K562 (cell line): ENCODE data around the gene DAD1. TPM values are rescaled to one million over a fixed set of nuclear protein-coding genes. Genes with fewer than 3 reads are reported as not detected.

Source experiments
- ASH1L ChIP-seq: fragments of 450-650 bp; IDR thresholded peaks from 2 replicates; pipeline ENCODE4 v1.6.1; 2018; ENCODE audit warnings: borderline replicate concordance, mild to moderate bottlenecking, low read depth; ENCODE audit not compliant: partially characterized antibody
- CBX5 ChIP-seq: IDR thresholded peaks from 2 replicates; pipeline ENCODE4 v1.6.1; 2014; ENCODE audit warnings: low read depth, borderline replicate concordance
- CSDE1 ChIP-seq, 2 experiments: fragments of 450-650 bp; IDR thresholded peaks; 2 replicates each; pipeline ENCODE4 v1.6.1; 2016; ENCODE audit warnings: mild to moderate bottlenecking in 1 of 2
- GABPA ChIP-seq: fragments of 200-800 bp; sonication (Bioruptor generic); conservative IDR thresholded peaks from 2 replicates; pipeline ENCODE4 v1.6.1; 2016; ENCODE audit warnings: low read depth, missing genetic modification characterization, missing compliant biosample characterization
- GTF3C2 ChIP-seq: IDR thresholded peaks from 3 replicates; pipeline ENCODE4 v1.6.1; 2011; ENCODE audit warnings: borderline replicate concordance, mild to moderate bottlenecking, moderate library complexity; ENCODE audit not compliant: insufficient read length; ENCODE audit errors: extremely low read depth
- HNRNPL ChIP-seq: fragments of 200-400 bp; formaldehyde crosslinking; IDR thresholded peaks from 2 replicates; pipeline ENCODE4 v1.6.1; 2017; ENCODE audit warnings: low read depth, mild to moderate bottlenecking, low read length
- KDM1A ChIP-seq, 2 experiments: fragments of 450-650 bp; IDR thresholded peaks; 2 replicates each; pipeline ENCODE4 v1.6.1; 2016; ENCODE audit warnings: mild to moderate bottlenecking in 2 of 2
- KLF1 ChIP-seq: fragments of 450-650 bp; IDR thresholded peaks from 2 replicates; pipeline ENCODE4 v1.6.1; 2016; ENCODE audit warnings: missing genetic modification characterization, missing compliant biosample characterization
- MAFF ChIP-seq: IDR thresholded peaks from 2 replicates; pipeline ENCODE4 v1.6.1; 2012; ENCODE audit warnings: low read length, improper control_type of control experiment
- MBD1 ChIP-seq: fragments of 250-450 bp; sonication (Bioruptor Pico); IDR thresholded peaks from 2 replicates; pipeline ENCODE4 v1.8.0; 2022; ENCODE audit warnings: inconsistent platforms
- MCM3 ChIP-seq: fragments of 450-650 bp; IDR thresholded peaks from 2 replicates; pipeline ENCODE4 v1.6.1; 2016
- MED1 ChIP-seq: sonication (generic); formaldehyde crosslinking; IDR thresholded peaks from 2 replicates; pipeline ENCODE4 v1.8.1; 2023; ENCODE audit warnings: missing genetic modification reagents, borderline replicate concordance
- NCOA2 ChIP-seq, 2 experiments: fragments of 450-650 bp; IDR thresholded peaks; 2 replicates each; pipeline ENCODE4 v1.6.1; 2018; ENCODE audit warnings: mild to moderate bottlenecking in 2 of 2, moderate library complexity in 1 of 2; ENCODE audit not compliant: partially characterized antibody in 2 of 2
- PHB ChIP-seq: fragments of 250-450 bp; sonication (Bioruptor Pico); IDR thresholded peaks from 2 replicates; pipeline ENCODE4 v1.5.0; 2021
- PRPF4 ChIP-seq: fragments of 200-400 bp; formaldehyde crosslinking; IDR thresholded peaks from one replicate; pipeline ENCODE4 v1.6.1; 2017; ENCODE audit warnings: low read length, low read depth, mild to moderate bottlenecking; ENCODE audit not compliant: insufficient read depth, poor library complexity, severe bottlenecking
- RBM15 ChIP-seq: fragments of 200-400 bp; formaldehyde crosslinking; IDR thresholded peaks from 2 replicates; pipeline ENCODE4 v1.6.1; 2018; ENCODE audit warnings: mild to moderate bottlenecking, low read length, moderate library complexity; ENCODE audit not compliant: insufficient read depth
- TARDBP ChIP-seq: fragments of 450-650 bp; IDR thresholded peaks from 2 replicates; pipeline ENCODE4 v1.6.1; 2016
- WHSC1 ChIP-seq: IDR thresholded peaks from one replicate; pipeline ENCODE4 v1.6.1; 2012; ENCODE audit warnings: low read length, control low read depth, inconsistent platforms
- ZBED1 ChIP-seq: IDR thresholded peaks from 2 replicates; pipeline ENCODE4 v1.6.1; 2014
- ZC3H8 ChIP-seq: fragments of 450-650 bp; IDR thresholded peaks from 2 replicates; pipeline ENCODE4 v1.6.1; 2017
- ZFPM2 ChIP-seq: fragments of 250-450 bp; sonication (Bioruptor Pico); IDR thresholded peaks from 2 replicates; pipeline ENCODE4 v1.5.1; 2022; ENCODE audit warnings: mild to moderate bottlenecking
- ZNF175 ChIP-seq: fragments of 200-800 bp; sonication (Bioruptor generic); IDR thresholded peaks from 2 replicates; pipeline ENCODE4 v1.6.1; 2016; ENCODE audit warnings: low read depth, mild to moderate bottlenecking, missing genetic modification characterization, missing compliant biosample characterization
- ZNF224 ChIP-seq: sonication (generic); formaldehyde crosslinking; IDR thresholded peaks from 2 replicates; pipeline ENCODE4 v1.8.0; 2022; ENCODE audit warnings: mild to moderate bottlenecking, missing genetic modification reagents
- ZNF253 ChIP-seq: fragments of 250-450 bp; sonication (Bioruptor Pico); conservative IDR thresholded peaks from 2 replicates; pipeline ENCODE4 v1.6.1; 2021; ENCODE audit warnings: mild to moderate bottlenecking
- ZNF384 ChIP-seq: IDR thresholded peaks from 2 replicates; pipeline ENCODE4 v1.6.1; 2012; ENCODE audit warnings: low read depth, low read length, improper control_type of control experiment
- ZNF707 ChIP-seq: fragments of 250-450 bp; sonication (Bioruptor Pico); conservative IDR thresholded peaks from 2 replicates; pipeline ENCODE4 v1.8.0; 2022; ENCODE audit warnings: inconsistent platforms, mild to moderate bottlenecking, moderate library complexity
- ZNF766 ChIP-seq: fragments of 200-800 bp; sonication (Bioruptor generic); conservative IDR thresholded peaks from 2 replicates; pipeline ENCODE4 v1.6.1; 2016; ENCODE audit warnings: missing genetic modification characterization, missing compliant biosample characterization
- polyA plus RNA-seq, 8 experiments: library from polyadenylated mRNA; depleted of rRNA in 4 of 8; stranded (reverse) in 5 of 8; unstranded in 3 of 8; fragments of >200 nt; fragmentation: Nextera tagmentation in 2 of 8; fragmentation: Illumina TruSeq in 1 of 8; extraction: Ambion mirVana in 2 of 8; extraction: Trizol in 1 of 8; gene quantifications; 2 replicates each; pipeline versions ENCODE4 v1.2.1 to v1.2.3, GENCODE V29; 2011 to 2014; ENCODE audit warnings: inconsistent platforms in 1 of 8, missing spikeins in 1 of 8
- total RNA-seq, 7 experiments: library from RNA; depleted of rRNA in 6 of 7; stranded (reverse); fragments of >200 nt in 6 of 7; fragmentation: Illumina TruSeq in 2 of 7; extraction: Trizol in 2 of 7; gene quantifications; 2 replicates each; pipeline versions ENCODE4 v1.2.1 to v1.2.3, GENCODE V29; 2011 to 2021; ENCODE audit warnings: low replicate concordance in 1 of 7

DAD1 gene
- total and polyA plus RNA-seq, 9 of the 15 experiments (the other 6 are each of a cell fraction or from before 2014, with no cell fraction given), result 104 to 617 (median 222) TPM

GRCh38 chr14:22589096-22589839, at the start of gene DAD1 (continued):
- TF ChIP-seq ZFPM2 (CRISPR knock-in tag), result no peak
- TF ChIP-seq ZBED1, result no peak
- no peak for TF ChIP-seq ZNF253 (CRISPR knock-in tag)
- TF ChIP-seq ZNF224 (CRISPR knock-in tag), result no peak
- TF ChIP-seq GABPA (tag), result peak; percentile 77
- TF ChIP-seq KDM1A (IDR thresholded peaks at IDR 0.05), result peak in 1 of 2 experiments; percentile 21; a peak in 1 of 4 replicates
- TF ChIP-seq MAFF, result no peak
- TF ChIP-seq KLF1 (tag), result no peak
- no peak for TF ChIP-seq RBM15
- TF ChIP-seq CBX5, result no peak
- TF ChIP-seq ZC3H8, result no peak
- TF ChIP-seq TARDBP, result no peak
- TF ChIP-seq ZNF707 (CRISPR knock-in tag), result no peak
- no peak for TF ChIP-seq ZNF384
- TF ChIP-seq ASH1L, result no peak
- no peak for TF ChIP-seq MED1
- no peak for TF ChIP-seq NCOA2 (IDR thresholded peaks at IDR 0.05; ENCODE audit: partially characterized antibody in 2 of 2)
- TF ChIP-seq MBD1 (CRISPR knock-in tag), result no peak
- TF ChIP-seq WHSC1, result no peak
- no peak for TF ChIP-seq HNRNPL
- TF ChIP-seq ZNF766 (CRISPR knock-in tag), result no peak
- no peak for TF ChIP-seq PHB (CRISPR knock-in tag)
- TF ChIP-seq ZNF175 (CRISPR knock-in tag), result no peak
- TF ChIP-seq MCM3, result no peak
- TF ChIP-seq CSDE1 (IDR thresholded peaks at IDR 0.05), result peak in 1 of 2 experiments; percentile 79; a peak in 2 of 4 replicates
- no peak for TF ChIP-seq GTF3C2
- no peak for TF ChIP-seq PRPF4
